ENCODE data around the gene UGT1A1. TPM values are rescaled to one million over a fixed set of nuclear protein-coding genes. Genes with fewer than 3 reads are reported as not detected.
"Not testable (repeated sequence)": the region's sequence is repeated elsewhere in the genome, so short reads cannot be mapped to it uniquely, and the experiment has no call there.

The UGT1A1 gene
- not detected for total RNA-seq

DNA sequence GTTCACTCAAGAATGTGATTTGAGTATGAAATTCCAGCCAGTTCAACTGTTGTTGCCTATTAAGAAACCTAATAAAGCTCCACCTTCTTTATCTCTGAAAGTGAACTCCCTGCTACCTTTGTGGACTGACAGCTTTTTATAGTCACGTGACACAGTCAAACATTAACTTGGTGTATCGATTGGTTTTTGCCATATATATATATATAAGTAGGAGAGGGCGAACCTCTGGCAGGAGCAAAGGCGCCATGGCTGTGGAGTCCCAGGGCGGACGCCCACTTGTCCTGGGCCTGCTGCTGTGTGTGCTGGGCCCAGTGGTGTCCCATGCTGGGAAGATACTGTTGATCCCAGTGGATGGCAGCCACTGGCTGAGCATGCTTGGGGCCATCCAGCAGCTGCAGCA lies at the start of gene UGT1A1:
Gene UGT1A1 (plus strand): TSS at position 228 of the 400 bp plus-strand sequence. CDS start 18 bp downstream, at position 246.
- intact Hi-C loops (cut with DNase I), result no loop called here
- DNase-seq (ENCODE audit: low spot score), result no peak
- ATAC-seq, result no peak

GRCh38 chr2:233711312-233712008 lies 48.6 kb upstream of the UGT1A1 start:
- ATAC-seq, result no peak
- DNase-seq (ENCODE audit: low spot score), result peak; percentile 81
- intact Hi-C loops (cut with DNase I), result no loop called here

DNA sequence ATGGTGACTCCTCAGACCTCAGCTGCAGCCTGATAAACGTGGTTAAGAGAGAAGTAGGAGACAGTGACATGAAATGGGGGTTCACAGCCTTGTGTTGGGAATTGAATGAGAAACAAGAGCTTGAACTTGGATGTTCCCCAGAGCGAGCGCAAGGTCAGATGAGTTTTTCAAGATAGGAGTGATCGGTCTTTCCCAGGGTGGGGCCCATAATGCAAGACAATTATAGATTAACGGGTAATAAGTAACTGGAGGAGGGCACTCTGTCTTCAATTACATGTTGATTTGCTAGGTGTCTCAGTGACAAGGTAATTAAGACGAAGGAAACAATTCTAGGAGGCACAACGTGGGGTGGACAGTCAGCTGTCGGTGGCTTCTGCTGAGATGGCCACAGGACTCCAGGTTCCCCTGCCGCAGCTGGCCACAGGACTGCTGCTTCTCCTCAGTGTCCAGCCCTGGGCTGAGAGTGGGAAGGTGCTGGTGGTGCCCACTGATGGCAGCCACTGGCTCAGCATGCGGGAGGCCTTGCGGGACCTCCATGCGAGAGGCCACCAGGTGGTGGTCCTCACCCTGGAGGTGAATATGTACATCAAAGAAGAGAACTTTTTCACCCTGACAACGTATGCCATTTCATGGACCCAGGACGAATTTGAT lies 47.3 kb upstream of the UGT1A1 start, which contains the start of gene UGT1A5:
Gene UGT1A5 (plus strand): TSS at position 297 of the 651 bp plus-strand sequence. CDS start 85 bp downstream, at position 382.
- intact Hi-C loops (cut with DNase I), result no loop called here
- no peak for DNase-seq (ENCODE audit: low spot score)
- no peak for ATAC-seq

DNA sequence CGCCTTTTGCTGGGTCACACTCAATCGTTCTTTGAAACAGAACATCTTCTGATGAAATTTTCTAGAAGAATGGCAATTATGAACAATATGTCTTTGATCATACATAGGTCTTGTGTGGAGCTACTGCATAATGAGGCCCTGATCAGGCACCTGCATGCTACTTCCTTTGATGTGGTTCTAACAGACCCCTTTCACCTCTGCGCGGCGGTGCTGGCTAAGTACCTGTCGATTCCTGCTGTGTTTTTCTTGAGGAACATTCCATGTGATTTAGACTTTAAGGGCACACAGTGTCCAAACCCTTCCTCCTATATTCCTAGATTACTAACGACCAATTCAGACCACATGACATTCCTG lies 46.8 kb upstream of the UGT1A1 start:
- ATAC-seq (no peak), DNase-seq (ENCODE audit: low spot score) (no peak)
- intact Hi-C loops (cut with DNase I), result no loop called here

DNA sequence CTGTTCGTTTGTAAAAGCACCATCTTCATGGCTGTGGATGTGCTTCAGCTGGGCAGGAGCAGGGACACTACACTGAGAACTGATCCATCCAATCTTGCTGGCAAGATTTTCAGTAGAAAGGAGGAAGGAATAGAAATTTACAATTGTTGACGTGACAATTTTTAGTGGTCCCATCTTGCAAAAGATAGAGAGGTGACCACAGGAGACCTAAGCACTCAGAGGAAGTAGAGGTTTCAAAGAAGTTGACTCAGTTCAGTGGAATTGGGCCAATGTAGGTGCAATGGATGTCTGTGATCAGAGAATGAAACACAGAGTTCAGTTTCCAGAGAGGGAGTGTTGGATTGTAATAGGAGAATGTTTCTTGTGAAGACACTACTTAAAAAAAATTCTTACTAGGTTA lies 45.9 kb upstream of the UGT1A1 start:
- intact Hi-C loops (cut with DNase I), result no loop called here
- DNase-seq (ENCODE audit: low spot score), result no peak
- ATAC-seq, result no peak

- ATAC-seq (no peak), DNase-seq (ENCODE audit: low spot score) (no peak)
- intact Hi-C loops (cut with DNase I), result no loop called here
Measured at GRCh38 chr2:233718552-233718951, 41.5 kb upstream of the UGT1A1 start, which contains the start of gene UGT1A4. UGT1A4 (plus strand) TSS chr2:233718736; CDS start chr2:233718821, 85 bp downstream.

GRCh38 chr2:233728723-233729301 lies 31.3 kb upstream of the UGT1A1 start, which contains the start of gene UGT1A3:
UGT1A3 (plus strand) TSS chr2:233729042; CDS start chr2:233729127, 85 bp downstream.
- DNase-seq (ENCODE audit: low spot score), result no peak
- ATAC-seq, result no peak
- intact Hi-C loops (cut with DNase I), result no loop called here

GRCh38 chr2:233736868-233737653 lies 23.0 kb upstream of the UGT1A1 start:
- intact Hi-C loops (cut with DNase I); ATAC-seq: not testable (repeated sequence)

GRCh38 chr2:233740870-233741269 lies 19.2 kb upstream of the UGT1A1 start:
- intact Hi-C loops (cut with DNase I), result no loop called here
- DNase-seq (ENCODE audit: low spot score) (no peak), ATAC-seq (no peak)

More at GRCh38 chr2:233736868-233737653, 23.0 kb upstream of the UGT1A1 start:
- not testable (repeated sequence) for DNase-seq (ENCODE audit: low spot score)

DNA sequence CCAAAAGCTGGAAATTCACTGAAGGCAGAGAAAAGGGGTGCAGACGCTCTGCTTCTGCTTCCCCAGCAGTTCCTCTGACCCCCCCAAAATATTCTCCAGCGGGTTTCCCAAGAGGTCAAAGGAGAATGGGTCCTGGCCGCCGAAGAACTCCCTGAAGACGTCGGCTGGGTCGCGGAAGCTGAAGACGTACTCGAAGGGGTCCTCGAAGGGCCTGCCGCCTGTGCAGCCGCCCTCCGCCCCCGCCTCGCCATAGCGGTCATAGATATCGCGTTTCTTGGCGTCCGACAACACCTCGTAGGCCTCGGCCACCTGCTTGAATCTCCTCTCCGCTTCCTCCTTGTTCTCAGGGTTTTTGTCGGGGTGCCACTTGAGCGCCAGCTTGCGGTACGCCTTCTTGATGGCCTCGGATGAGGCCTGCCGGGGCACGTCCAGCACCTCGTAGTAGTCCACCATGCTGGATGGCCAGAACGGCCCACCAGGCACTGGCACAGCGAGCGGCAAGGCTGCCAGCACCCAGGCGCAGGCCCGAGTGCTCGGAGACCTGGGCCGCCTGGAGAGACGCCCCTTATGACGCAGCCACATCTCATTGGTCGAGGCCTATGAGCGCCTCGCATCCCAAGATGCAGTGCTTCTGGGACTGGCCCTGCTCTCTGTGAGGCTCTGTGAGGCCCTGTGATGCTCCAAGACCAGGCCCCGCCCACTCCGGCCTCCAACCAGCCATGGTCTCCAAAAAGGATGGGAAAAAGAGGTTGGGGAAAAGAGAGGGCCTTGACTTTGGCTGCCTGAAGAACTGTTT lies 16.4 kb upstream of the UGT1A1 start:
- intact Hi-C loops (cut with DNase I), result no loop called here
- ATAC-seq (no peak), DNase-seq (ENCODE audit: low spot score) (no peak)

GRCh38 chr2:233745073-233745755 lies 14.9 kb upstream of the UGT1A1 start:
- intact Hi-C loops (cut with DNase I), result no loop called here
- no peak for DNase-seq (ENCODE audit: low spot score)
- ATAC-seq, result no peak

DNA sequence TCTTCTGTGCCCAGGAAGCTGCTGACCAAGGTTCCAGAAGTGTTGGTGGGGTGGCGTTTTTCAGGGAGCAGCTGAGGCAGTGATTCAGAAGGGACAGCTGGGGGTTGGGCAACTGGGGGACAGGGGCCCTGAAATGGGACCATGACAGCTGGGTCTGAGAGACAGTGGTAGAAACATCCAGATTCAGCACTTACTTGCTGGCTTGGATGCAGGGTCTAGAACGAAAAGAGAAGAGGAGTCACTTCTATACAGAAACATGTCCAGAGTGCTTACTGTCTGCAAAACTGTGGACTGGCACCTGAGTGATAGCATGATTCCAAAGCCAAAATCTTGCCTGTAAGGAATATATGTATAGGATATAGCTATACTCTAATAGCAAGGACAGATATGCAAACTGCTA lies 14.2 kb upstream of the UGT1A1 start:
- ATAC-seq; intact Hi-C loops (cut with DNase I); DNase-seq (ENCODE audit: low spot score): not testable (repeated sequence)

DNA sequence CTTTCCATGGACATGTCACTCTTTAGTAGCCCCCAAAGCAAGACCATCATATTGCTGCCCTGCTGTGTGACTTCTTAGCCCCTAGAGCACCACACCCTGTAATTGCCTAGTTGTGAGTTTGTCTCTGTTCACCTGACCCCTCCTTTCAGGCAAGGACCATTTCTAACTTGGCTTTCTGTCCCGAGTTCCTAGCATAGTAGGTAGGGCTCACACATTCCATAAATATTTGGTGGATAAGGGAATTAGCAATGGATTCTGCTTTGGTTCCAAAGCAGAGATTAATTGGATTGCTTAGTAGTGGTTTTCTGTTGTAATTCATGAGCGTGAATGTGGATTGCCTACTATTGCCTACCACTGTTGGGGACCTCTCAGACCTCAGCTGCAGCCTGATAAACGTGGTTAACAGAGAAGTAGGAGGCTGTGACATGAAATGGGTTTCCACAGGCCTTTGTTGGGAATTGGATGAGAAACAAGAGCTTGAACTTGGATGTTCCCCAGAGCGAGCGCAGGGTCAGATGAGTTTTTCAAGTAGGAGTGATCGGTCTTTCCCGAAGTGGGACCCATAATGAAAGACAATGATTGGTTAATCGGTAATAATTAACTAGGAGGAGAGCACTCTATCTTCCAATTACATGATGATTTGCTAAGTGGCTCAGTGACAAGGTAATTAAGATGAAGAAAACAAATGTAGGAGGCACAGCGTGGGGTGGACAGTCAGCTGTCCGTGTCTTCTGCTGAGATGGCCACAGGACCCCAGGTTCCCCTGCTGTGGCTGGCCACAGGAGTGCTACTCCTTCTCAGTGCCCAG lies 13.4 kb upstream of the UGT1A1 start:
- DNase-seq (ENCODE audit: low spot score) (no peak), ATAC-seq (no peak)
- intact Hi-C loops (cut with DNase I), result no loop called here

- ATAC-seq (no peak), DNase-seq (ENCODE audit: low spot score) (no peak)
- intact Hi-C loops (cut with DNase I), result no loop called here
Measured at GRCh38 chr2:233747283-233747544, 12.9 kb upstream of the UGT1A1 start.

GRCh38 chr2:233750689-233751088 lies 9.4 kb upstream of the UGT1A1 start:
- intact Hi-C loops (cut with DNase I); DNase-seq (ENCODE audit: low spot score); ATAC-seq: not testable (repeated sequence)

DNA sequence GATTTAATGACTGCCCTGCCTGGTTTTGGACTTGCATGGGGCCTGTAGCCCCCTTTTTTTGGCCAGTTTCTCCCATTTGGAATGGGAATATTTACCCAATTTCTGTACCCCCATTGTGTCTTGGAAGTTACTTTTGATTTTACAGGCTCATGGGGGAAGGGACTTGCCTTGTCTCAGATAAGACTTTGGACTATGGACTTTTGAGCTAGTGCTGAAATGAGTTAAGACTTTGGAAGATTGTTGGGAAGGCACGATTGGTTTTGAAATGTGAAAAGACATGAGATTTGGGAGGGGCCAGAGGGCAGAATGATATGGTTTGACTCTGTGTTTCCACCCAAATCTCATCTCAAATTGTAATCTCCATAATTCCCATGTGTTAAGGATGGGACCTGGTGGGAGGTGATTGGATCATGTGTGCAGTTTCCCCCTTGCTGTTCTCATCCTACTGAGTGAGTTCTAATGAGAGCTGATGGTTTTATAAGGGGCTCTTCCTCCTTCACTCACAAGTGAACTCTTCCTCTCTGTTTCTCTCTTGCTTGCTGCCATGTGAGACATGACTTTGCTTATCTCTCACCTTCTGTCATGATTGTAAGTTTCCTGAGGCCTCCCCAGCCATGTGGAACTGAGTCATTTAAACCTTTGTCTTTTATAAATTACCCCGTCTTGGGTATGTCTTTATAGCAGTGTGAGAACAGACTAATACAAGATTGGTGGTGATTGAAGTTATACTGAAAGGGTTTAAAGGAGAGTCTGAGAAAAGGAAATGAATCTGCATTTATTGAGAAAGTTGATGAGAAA lies 8.7 kb upstream of the UGT1A1 start:
- intact Hi-C loops (cut with DNase I); DNase-seq (ENCODE audit: low spot score); ATAC-seq: not testable (repeated sequence)
